Mononuclear cell (primary cell): ENCODE measurements around the gene KLHL17. TPM values are rescaled to one million over a fixed set of nuclear protein-coding genes. Genes with fewer than 3 reads are reported as not detected.

Experiments
- H3K27me3 ChIP-seq: 2 replicates; pipeline ENCODE4 v1.6.0; 2011; ENCODE audit warnings: low read length, control low read depth; ENCODE audit not compliant: insufficient read depth
- H3K4me1 ChIP-seq: 2 replicates; pipeline ENCODE4 v1.5.1; 2011; ENCODE audit warnings: mild to moderate bottlenecking, low read length, control low read depth; ENCODE audit not compliant: insufficient read depth
- H3K4me3 ChIP-seq: 2 replicates; pipeline ENCODE4 v1.5.1; 2011; ENCODE audit warnings: mild to moderate bottlenecking, low read length, moderate library complexity
- H3K9me3 ChIP-seq: 2 replicates; pipeline ENCODE4 v1.5.1; 2011; ENCODE audit warnings: low read depth, mild to moderate bottlenecking, control low read depth, low read length
- total RNA-seq: library from RNA; depleted of rRNA; stranded (reverse); fragments of >200 nt; gene quantifications from one replicate; pipeline ENCODE4 v1.2.3, GENCODE V29; 2012

Gene KLHL17
- total RNA-seq = 2.2 TPM

GRCh38 chr1:960363-961131 is at the start of gene KLHL17:
KLHL17 (plus strand) TSS chr1:960584; CDS start chr1:960694, 110 bp downstream.
- Histone ChIP-seq H3K4me3 (peak within 1 kb of the TSS; percentile 41), H3K27me3 (no peaks in the 10 kb centered on the region), H3K9me3 (no peaks in the 10 kb centered on the region), H3K4me1 (peaks cover 35% of the 10 kb centered on the region)

DNA sequence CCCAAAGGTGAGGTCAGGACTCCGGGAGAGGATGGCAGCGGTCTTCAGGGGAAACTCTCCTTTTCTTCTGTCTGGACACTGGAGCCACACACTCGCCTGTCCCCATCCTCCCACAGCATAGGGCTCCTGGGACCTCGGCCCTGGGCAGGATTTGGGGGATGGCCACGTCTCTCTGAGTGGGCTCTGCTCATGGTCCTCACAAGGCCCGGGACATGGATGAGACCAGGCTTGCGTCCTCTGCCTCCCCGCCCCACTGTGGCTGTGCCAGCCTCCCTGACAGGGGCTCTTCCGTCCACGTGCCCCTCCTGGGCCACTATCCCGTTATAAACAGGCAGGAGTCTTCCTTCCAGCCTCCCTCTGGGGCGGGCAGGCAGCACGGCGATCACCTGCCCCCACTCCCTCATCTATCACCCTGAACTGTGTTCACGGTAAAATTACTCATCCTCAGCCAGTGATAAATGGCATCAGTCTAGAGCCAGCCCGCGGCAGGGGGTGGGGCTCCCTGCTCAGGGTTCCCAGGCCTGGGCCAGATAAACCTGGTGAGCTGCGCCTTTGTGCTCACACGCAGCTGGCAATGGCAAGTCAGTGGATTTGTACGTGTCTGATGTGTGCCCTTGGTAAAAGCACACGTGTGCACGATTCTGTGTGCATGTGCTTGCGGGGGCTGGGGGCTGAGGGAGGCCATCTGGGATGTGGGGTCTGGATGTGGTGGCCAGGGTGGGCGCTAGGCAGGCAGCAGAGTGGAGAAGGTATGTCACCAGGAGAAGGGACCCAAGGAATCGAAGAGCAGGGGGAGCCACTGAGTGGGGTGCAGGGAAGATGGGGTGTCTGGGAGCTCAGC is 49.3 kb upstream of the KLHL17 start:
- Histone ChIP-seq H3K4me3 (no peak overlapping the region), H3K27me3 (no peaks in the 10 kb centered on the region), H3K4me1 (peaks cover 10% of the 10 kb centered on the region), H3K9me3 (no peaks in the 10 kb centered on the region)

GRCh38 chr1:911875-912739 is 48.3 kb upstream of the KLHL17 start:
- no peaks in the 10 kb centered on the region for H3K9me3 ChIP-seq
- no peaks in the 10 kb centered on the region for H3K27me3 ChIP-seq
- peaks cover under 1% of the 10 kb centered on the region for H3K4me1 ChIP-seq
- H3K4me3 ChIP-seq = no peak overlapping the region

- Histone ChIP-seq H3K9me3 (no peaks in the 10 kb centered on the region), H3K27me3 (no peaks in the 10 kb centered on the region), H3K4me3 (no peak overlapping the region), H3K4me1 (no peaks in the 10 kb centered on the region)
These were observed 47.6 kb upstream of the KLHL17 start for GRCh38 chr1:912740-913301.

DNA sequence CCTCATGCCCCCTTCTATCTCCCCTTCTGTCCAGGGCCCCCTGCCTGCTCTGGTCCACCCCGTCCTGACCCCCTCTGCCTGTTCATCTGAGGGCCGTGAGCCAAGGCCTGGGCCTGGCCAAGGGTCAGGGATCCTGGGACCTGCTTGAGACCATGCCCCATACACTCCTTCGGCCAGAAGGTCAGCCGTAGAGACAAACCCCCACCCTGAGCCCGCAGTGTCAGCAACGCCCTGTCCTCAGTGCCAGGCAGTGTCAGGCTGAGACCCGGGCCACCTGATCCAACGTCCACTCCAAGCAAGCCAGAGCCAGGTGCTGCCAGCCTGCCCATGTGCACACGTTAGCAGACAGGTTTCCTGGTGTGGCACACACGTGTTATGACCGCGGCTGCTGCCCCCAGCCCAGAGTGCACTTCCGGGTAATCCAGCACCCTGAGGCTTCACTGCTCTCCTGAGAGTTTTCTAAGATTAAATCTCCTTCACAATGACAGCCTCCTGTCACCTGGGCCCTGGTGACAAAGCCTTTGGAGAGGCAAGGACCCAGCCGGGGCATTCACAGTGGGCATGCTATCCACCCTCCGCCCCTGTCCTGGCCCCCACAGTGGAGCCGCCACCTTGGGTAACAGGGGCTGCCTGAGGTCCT is 46.8 kb upstream of the KLHL17 start:
- no peaks in the 10 kb centered on the region for H3K27me3 ChIP-seq
- no peaks in the 10 kb centered on the region for H3K4me1 ChIP-seq
- no peaks in the 10 kb centered on the region for H3K9me3 ChIP-seq
- H3K4me3 ChIP-seq = no peak overlapping the region

GRCh38 chr1:914131-914890 is 46.1 kb upstream of the KLHL17 start:
- no peaks in the 10 kb centered on the region for H3K27me3 ChIP-seq
- H3K9me3 ChIP-seq = no peaks in the 10 kb centered on the region
- no peaks in the 10 kb centered on the region for H3K4me1 ChIP-seq
- no peak overlapping the region for H3K4me3 ChIP-seq

- Histone ChIP-seq H3K4me3 (no peak overlapping the region), H3K9me3 (no peaks in the 10 kb centered on the region), H3K4me1 (no peaks in the 10 kb centered on the region), H3K27me3 (no peaks in the 10 kb centered on the region)
These were observed 45.5 kb upstream of the KLHL17 start for GRCh38 chr1:914891-915280.

DNA sequence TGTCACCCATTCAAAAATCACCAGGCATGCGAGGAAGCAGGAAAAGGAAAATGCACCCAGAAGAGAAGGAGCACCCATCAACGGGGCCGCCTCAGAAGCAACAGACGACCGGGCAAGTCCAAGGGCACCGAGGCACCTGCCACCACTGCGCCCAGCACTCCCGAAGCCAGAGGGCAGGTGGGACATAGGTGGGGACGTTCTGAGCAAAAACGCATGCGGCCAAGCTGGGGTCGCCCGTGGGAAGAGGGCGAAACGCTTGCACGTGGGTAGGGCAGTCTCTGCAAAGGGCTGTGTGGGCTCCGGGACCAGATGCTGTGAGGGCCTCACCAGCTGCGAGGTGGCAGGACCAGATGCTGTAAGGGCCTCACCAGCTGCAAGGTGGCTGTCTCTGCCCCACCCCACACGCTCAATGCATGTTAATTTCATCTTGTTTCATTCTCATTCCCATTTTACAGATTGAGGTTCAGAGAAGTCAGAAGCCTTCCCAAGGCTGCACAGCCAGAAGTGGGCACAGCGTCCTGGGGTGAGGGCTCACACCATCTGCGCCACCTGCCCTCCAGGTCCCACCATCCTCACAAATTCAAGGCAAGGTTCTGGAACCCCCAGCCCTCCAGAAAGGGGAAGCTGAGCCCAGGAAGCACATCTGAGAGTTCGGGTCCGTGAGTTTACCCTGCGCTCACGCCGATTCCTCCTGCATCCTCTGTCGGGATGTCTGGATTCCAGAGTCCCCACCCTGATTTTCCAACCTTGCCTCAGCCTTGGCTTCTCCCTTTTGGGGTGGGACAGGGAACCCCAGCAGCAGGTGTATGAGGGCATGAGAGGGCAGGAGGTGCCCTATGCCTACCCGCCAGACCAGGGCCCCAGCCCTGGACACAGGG is 44.9 kb upstream of the KLHL17 start:
- H3K4me1 ChIP-seq = peaks cover 1% of the 10 kb centered on the region
- no peak overlapping the region for H3K4me3 ChIP-seq
- H3K9me3 ChIP-seq = no peaks in the 10 kb centered on the region
- H3K27me3 ChIP-seq = peaks cover 6% of the 10 kb centered on the region

DNA sequence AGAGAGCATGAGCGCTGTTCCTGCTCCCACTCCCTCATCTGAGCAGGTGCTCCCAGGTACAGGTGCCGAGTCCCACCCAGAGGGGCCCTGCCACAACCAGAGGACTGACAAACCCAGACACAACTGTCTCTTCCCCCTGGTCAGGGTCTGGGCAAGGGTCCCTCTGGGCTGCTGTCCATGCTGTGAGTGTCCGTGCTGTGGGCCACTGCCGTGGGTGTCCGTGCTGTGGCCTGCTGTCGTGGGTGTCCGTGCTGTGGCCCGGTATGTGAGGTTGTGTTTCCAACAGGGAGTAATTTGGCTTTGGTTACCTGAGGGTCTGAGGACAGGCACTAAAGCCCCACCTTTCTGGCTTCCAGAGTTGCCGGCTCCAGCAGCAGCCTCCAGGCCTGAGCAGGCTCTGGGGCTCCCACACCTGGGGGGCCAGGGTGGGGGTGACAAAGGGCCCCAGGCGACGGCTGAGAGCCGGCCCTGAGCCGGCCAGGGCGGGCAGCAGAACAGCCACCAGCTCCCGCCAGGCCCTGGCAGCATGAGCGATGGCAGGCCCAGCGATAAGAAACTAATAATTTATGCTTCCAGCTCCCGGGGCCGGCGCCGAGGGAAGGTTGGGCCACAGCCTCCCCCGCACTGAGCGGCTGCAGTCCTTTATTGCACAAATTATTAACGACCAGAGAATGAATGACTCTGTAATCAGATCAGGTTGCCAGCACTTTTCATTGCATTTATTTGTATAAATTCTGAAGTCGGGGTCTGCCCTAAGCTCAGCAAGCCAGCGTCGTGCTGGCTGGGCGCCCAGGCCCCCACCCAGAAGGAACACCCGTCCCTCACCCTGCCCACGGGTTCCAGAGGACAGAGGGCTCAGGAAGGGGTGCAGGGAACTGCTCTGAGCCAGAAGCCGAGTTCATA is 44.0 kb upstream of the KLHL17 start:
- Histone ChIP-seq H3K4me3 (no peak overlapping the region), H3K9me3 (no peaks in the 10 kb centered on the region), H3K4me1 (peaks cover 9% of the 10 kb centered on the region), H3K27me3 (peaks cover 12% of the 10 kb centered on the region)

GRCh38 chr1:917076-917459 is 43.3 kb upstream of the KLHL17 start:
- Histone ChIP-seq H3K9me3 (no peaks in the 10 kb centered on the region), H3K4me3 (no peak overlapping the region), H3K4me1 (peaks cover 9% of the 10 kb centered on the region), H3K27me3 (peaks cover 18% of the 10 kb centered on the region)

GRCh38 chr1:917466-918091 is 42.8 kb upstream of the KLHL17 start:
- no peak overlapping the region for H3K4me3 ChIP-seq
- peaks cover 23% of the 10 kb centered on the region for H3K27me3 ChIP-seq
- peaks cover 9% of the 10 kb centered on the region for H3K4me1 ChIP-seq
- H3K9me3 ChIP-seq = no peaks in the 10 kb centered on the region

DNA sequence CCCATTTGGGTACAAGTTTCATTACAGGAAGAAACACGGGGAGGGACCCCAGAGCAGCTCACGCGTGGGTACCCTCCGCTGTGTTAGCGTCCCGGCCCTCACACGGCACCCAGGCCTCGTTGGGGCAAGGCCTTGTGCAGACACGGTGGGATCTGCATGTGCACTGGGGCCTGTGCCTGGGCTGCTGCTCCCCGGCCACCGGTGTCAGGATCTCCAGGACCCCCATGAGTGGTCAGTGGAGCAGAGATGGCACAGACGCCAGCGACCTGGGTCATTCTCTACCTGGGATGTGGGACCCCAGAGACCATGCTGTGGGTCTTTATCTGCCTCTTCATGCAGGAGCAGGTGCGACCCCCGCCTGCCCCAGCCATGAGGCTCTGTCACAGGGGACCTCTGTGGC is 42.0 kb upstream of the KLHL17 start:
- Histone ChIP-seq H3K4me1 (peaks cover 14% of the 10 kb centered on the region), H3K9me3 (no peaks in the 10 kb centered on the region), H3K27me3 (peaks cover 30% of the 10 kb centered on the region), H3K4me3 (no peak overlapping the region)
